A549 (cell line): ENCODE results near the gene LAMA2. TPM values are rescaled to one million over a fixed set of nuclear protein-coding genes. Genes with fewer than 3 reads are reported as not detected.

Experiments used
- ATAC-seq, 2 experiments: fragments of 200-7000 bp in 1 of 2; fragments of >200 bp in 1 of 2; cut with Nextera tagmentation in 1 of 2; cut with Tn5 transposase in 1 of 2; 3 replicates each; pipeline versions ENCODE4 v1.8.0 to v1.9.1; 2018 to 2020; ENCODE audit warnings: mild to moderate bottlenecking in 1 of 2, moderate library complexity in 1 of 2
- CTCF ChIA-PET: fragments of 300-600 bp; sonication (Branson Sonifier 250); formaldehyde crosslinking; extraction: SDS; loops from one replicate; lab custom pipeline; 2021; ENCODE audit warnings: antibody characterized with exemption, inconsistent platforms; lab: Yijun Ruan, JAX
- POLR2A ChIA-PET: fragments of 350-600 bp; formaldehyde crosslinking; extraction: SDS; loops from one replicate; lab custom pipeline; 2021; ENCODE audit warnings: antibody characterized with exemption, inconsistent platforms; lab: Yijun Ruan, JAX
- DNase-seq, 2 experiments: peaks; one replicate each; pipeline versions ENCODE4 v3.0.0 to v3.0.0-alpha.2; 2011 to 2016; ENCODE audit warnings: low read depth in 1 of 2, low spot score in 1 of 2
- FAIRE-seq: peaks from 2 replicates; lab custom pipeline; 2011; peaks lifted over from hg19 to GRCh38; lab: Jason Lieb, UNC
- H3K27ac ChIP-seq, 2 experiments: fragments of >200 bp; sonication (Bioruptor Twin); formaldehyde crosslinking; 3 replicates each; pipeline ENCODE4 v1.5.1; 2016 to 2017
- H3K4me1 ChIP-seq: fragments of >200 bp; sonication (Bioruptor Twin); formaldehyde crosslinking; 3 replicates; pipeline ENCODE4 v1.6.1; 2016
- H3K4me2 ChIP-seq: fragments of >200 bp; sonication (Bioruptor Twin); formaldehyde crosslinking; 3 replicates; pipeline ENCODE4 v1.6.1; 2016
- H3K4me3 ChIP-seq: fragments of >200 bp; sonication (Bioruptor Twin); formaldehyde crosslinking; 3 replicates; pipeline ENCODE4 v1.5.1; 2016
- H3K9me3 ChIP-seq: fragments of >200 bp; sonication (Bioruptor Twin); formaldehyde crosslinking; 3 replicates; pipeline ENCODE4 v1.6.1; 2016
- ATOH8 ChIP-seq: fragments of 250-450 bp; sonication (Bioruptor Pico); IDR thresholded peaks from 2 replicates; pipeline ENCODE4 v1.5.0; 2020; ENCODE audit warnings: low read depth, mild to moderate bottlenecking, moderate library complexity
- BHLHE40 ChIP-seq: IDR thresholded peaks from 2 replicates; pipeline ENCODE4 v1.6.1; 2012; ENCODE audit warnings: low read depth, low read length, inconsistent platforms
- CBX8 ChIP-seq: fragments of 200-600 bp; sonication (generic); IDR thresholded peaks from 2 replicates; pipeline ENCODE4 v1.6.1; 2016
- CEBPB ChIP-seq, 2 experiments: fragments of >200 bp in 1 of 2; sonication (Bioruptor Twin) in 1 of 2; formaldehyde crosslinking in 1 of 2; IDR thresholded peaks; 2 replicates each; pipeline ENCODE4 v1.6.1; 2012 to 2016
- EHF ChIP-seq: fragments of 250-450 bp; sonication (Bioruptor Pico); IDR thresholded peaks from 2 replicates; pipeline ENCODE4 v1.5.0; 2020; ENCODE audit warnings: mild to moderate bottlenecking
- EHMT2 ChIP-seq: fragments of 200-600 bp; sonication (generic); IDR thresholded peaks from 2 replicates; pipeline ENCODE4 v1.6.1; 2016; ENCODE audit warnings: antibody characterized with exemption, low read depth, mild to moderate bottlenecking, moderate library complexity
- ESRRA ChIP-seq: fragments of 150-350 bp; IDR thresholded peaks from 2 replicates; pipeline ENCODE4 v1.6.1; 2014; ENCODE audit warnings: mild to moderate bottlenecking, low read length, borderline replicate concordance
- FOSB ChIP-seq: fragments of 250-450 bp; sonication (Bioruptor Pico); IDR thresholded peaks from 2 replicates; pipeline ENCODE4 v1.5.0; 2020; ENCODE audit warnings: mild to moderate bottlenecking, moderate library complexity
- FOSL2 ChIP-seq, 2 experiments: fragments of 450-650 bp in 1 of 2; fragments of >200 bp in 1 of 2; sonication (Bioruptor Twin) in 1 of 2; formaldehyde crosslinking; IDR thresholded peaks; 2 replicates each; pipeline versions ENCODE4 v1.5.0 to v1.6.1; 2016 to 2020; ENCODE audit warnings: mild to moderate bottlenecking in 1 of 2, moderate library complexity in 1 of 2
- HEYL ChIP-seq: fragments of 250-450 bp; sonication (Bioruptor Pico); IDR thresholded peaks from 2 replicates; pipeline ENCODE4 v1.8.0; 2021; ENCODE audit warnings: mild to moderate bottlenecking, moderate library complexity
- HMGXB4 ChIP-seq: fragments of 250-450 bp; sonication (Bioruptor Pico); IDR thresholded peaks from 2 replicates; pipeline ENCODE4 v1.5.0; 2021; ENCODE audit warnings: mild to moderate bottlenecking, moderate library complexity, borderline replicate concordance
- JUN ChIP-seq, 2 experiments: fragments of >200 bp; sonication (Bioruptor Twin); formaldehyde crosslinking; IDR thresholded peaks; 2 replicates in 1 of 2; 3 replicates in 1 of 2; pipeline ENCODE4 v1.6.1; 2016 to 2017
- MAFK ChIP-seq: fragments of 450-650 bp; IDR thresholded peaks from 2 replicates; pipeline ENCODE4 v1.6.1; 2014; ENCODE audit not compliant: partially characterized antibody
- MAZ ChIP-seq: fragments of 150-350 bp; IDR thresholded peaks from 2 replicates; pipeline ENCODE4 v1.6.1; 2014; ENCODE audit warnings: antibody characterized with exemption, low read depth, low read length, borderline replicate concordance
- REST ChIP-seq: fragments of 200-600 bp; sonication (generic); IDR thresholded peaks from 2 replicates; pipeline ENCODE4 v1.6.1; 2016; ENCODE audit warnings: antibody characterized with exemption, mild to moderate bottlenecking, moderate library complexity
- TFCP2L1 ChIP-seq: fragments of 250-450 bp; sonication (Bioruptor Pico); IDR thresholded peaks from 2 replicates; pipeline ENCODE4 v1.5.0; 2021; ENCODE audit warnings: mild to moderate bottlenecking
- ZSCAN20 ChIP-seq: fragments of 250-450 bp; sonication (Bioruptor Pico); IDR thresholded peaks from 2 replicates; pipeline ENCODE4 v1.8.0; 2022; ENCODE audit warnings: mild to moderate bottlenecking, moderate library complexity
- WGBS: methylation state at CpG from one replicate; pipeline ENCODE4 v1.1.6; 2017; ENCODE audit errors: missing lambda C conversion rate; 5-methylcytosine and 5-hydroxymethylcytosine counted together
- polyA plus RNA-seq, 4 experiments: library from polyadenylated mRNA; depleted of rRNA in 3 of 4; stranded (reverse); fragments of >200 nt; fragmentation: RNase III in 1 of 4; extraction: RNeasy Plus Mini Kit Qiagen cat#74134 plus additional on column Dnase treatment in 1 of 4; gene quantifications; 2 replicates in 3 of 4; 3 replicates in 1 of 4; pipeline ENCODE4 v1.2.3, GENCODE V29; 2011 to 2017
- TF ChIP-seq, protein P1 (sequence below): IDR thresholded peaks from 2 replicates; pipeline ENCODE4 v1.6.1; 2012; ENCODE audit warnings: low read depth, borderline replicate concordance

The LAMA2 gene
- polyA plus RNA-seq, 2 of the 4 experiments (the other 2 are of a cell fraction) = 0.21 to 1.3 TPM

DNA sequence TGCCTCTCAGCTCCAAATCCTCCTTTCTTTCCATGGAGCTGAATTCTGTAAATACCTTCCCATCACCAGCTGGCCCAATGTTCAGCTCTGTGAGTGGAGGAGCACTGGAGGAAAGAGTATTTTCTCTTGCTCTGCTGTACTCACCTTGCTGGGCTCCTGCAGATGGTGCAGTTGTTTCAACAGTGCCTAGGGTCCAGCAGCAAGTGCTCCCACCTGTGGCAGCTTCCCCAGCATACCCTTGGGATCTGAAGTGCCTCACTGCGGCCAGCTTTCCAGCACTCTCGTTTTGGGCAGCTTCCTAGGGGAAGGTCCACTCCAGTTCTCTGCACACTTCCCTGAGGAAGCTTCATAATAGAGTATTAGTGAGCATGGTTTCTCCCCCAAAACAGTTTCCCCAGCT lies 656.1 kb downstream of the LAMA2 start:
- Histone ChIP-seq H3K4me2 (no peak overlapping the region), H3K27ac (no peak overlapping the region), H3K4me3 (no peak overlapping the region), H3K9me3 (no peaks in the 10 kb centered on the region), H3K4me1 (no peaks in the 10 kb centered on the region)
- no peak for TF ChIP-seq REST
- TF ChIP-seq ATOH8 (CRISPR knock-in tag) = no peak
- no peak for TF ChIP-seq CBX8
- no peak for TF ChIP-seq EHF
- TF ChIP-seq FOSL2 (IDR thresholded peaks at IDR 0.05) = no peak
- no peak for TF ChIP-seq FOSL2 (CRISPR knock-in tag; IDR thresholded peaks at IDR 0.05)
- no peak for TF ChIP-seq HEYL (CRISPR knock-in tag)
- no peak for TF ChIP-seq ZSCAN20 (CRISPR knock-in tag)
- TF ChIP-seq JUN (IDR thresholded peaks at IDR 0.05) = no peak
- TF ChIP-seq BHLHE40 = no peak
- FAIRE-seq (no peak), DNase-seq (no peak), ATAC-seq (no peak)
- ChIA-PET POLR2A (no interaction called here), CTCF (interaction anchor here (1.4 kb wide), 1 partner anchor 10 kb away, joined by 3 read pairs; no protein-coding TSS in a partner anchor)
- 36% methylated on average over 2 of the region's 2 CpGs for WGBS

DNA sequence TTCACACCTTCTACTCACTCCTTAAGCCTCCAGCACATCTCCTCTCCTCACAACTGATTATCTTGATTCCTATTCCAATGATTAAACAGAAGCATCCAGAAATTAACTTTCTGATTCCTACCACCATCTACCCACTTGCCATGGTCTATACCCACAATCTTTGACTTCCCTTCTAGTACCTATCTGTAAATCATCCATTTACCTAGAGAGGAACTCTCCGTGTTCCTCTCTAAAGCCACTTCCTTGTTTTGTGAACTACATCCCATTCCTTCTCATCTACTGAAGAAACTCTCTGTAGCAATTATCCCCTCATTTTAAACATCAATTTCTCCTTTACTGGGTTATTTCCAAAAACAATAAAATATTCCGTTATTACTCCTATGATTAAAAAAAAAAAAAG lies 659.8 kb downstream of the LAMA2 start:
- Histone ChIP-seq H3K27ac (no peak overlapping the region), H3K4me1 (no peaks in the 10 kb centered on the region), H3K4me2 (no peak overlapping the region), H3K9me3 (no peaks in the 10 kb centered on the region), H3K4me3 (no peak overlapping the region)
- no peak for TF ChIP-seq MAFK
- no peak for TF ChIP-seq JUN (IDR thresholded peaks at IDR 0.05)
- TF ChIP-seq FOSB = no peak
- no peak for TF ChIP-seq TFCP2L1
- TF ChIP-seq MAZ = no peak
- TF ChIP-seq HEYL (CRISPR knock-in tag) = no peak
- TF ChIP-seq HMGXB4 (CRISPR knock-in tag) = no peak
- no peak for TF ChIP-seq CEBPB (IDR thresholded peaks at IDR 0.05)
- no peak for TF ChIP-seq EHMT2
- no peak for DNase-seq
- 81% methylated on average over 2 of the region's 2 CpGs for WGBS
- ChIA-PET POLR2A (no interaction called here), CTCF (no interaction called here)
- FAIRE-seq = no peak
- no peak for ATAC-seq

DNA sequence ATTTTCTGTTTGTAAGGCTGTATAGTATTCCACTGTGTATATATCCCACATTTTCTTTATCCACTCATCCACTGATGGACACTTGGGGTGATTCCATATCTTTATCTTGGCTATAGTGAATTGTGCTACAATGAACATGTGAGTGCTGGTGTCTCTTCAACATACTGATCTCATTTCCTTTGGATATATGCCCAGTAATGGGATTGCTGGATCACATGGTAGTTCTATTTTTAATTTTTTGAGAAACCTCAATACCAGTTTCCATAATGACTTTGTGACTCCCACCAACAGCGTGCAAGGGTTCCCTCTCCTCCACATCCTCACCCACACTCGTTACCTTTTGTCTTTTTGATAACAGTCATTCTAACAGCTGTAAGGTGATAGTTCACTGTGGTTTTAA lies 661.0 kb downstream of the LAMA2 start:
- Histone ChIP-seq H3K4me2 (no peak overlapping the region), H3K9me3 (no peaks in the 10 kb centered on the region), H3K4me1 (no peaks in the 10 kb centered on the region), H3K4me3 (no peak overlapping the region), H3K27ac (no peak overlapping the region)
- ChIA-PET CTCF (no interaction called here), POLR2A (no interaction called here)
- FAIRE-seq = no peak
- DNase-seq = no peak
- TF ChIP-seq ESRRA (no peak), FOSB (no peak)
- TF ChIP-seq, protein P1, sequence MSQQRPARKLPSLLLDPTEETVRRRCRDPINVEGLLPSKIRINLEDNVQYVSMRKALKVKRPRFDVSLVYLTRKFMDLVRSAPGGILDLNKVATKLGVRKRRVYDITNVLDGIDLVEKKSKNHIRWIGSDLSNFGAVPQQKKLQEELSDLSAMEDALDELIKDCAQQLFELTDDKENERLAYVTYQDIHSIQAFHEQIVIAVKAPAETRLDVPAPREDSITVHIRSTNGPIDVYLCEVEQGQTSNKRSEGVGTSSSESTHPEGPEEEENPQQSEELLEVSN = no peak
- 81% methylated on average over 2 of the region's 2 CpGs for WGBS
- no peak for ATAC-seq
